Measurements from ENCODE around the gene SLC6A9.

Gene SLC6A9

GRCh38 chr1:43981636-43982035 is 49.6 kb downstream of the SLC6A9 start:
- DNase-seq: no peak

- DNase-seq: no peak
These were observed 50.1 kb downstream of the SLC6A9 start for GRCh38 chr1:43981135-43981491.

- no peak for DNase-seq
These were observed 50.8 kb downstream of the SLC6A9 start for GRCh38 chr1:43980255-43981134.

GRCh38 chr1:43979528-43980254 is 51.6 kb downstream of the SLC6A9 start:
- DNase-seq: no peak

GRCh38 chr1:43979261-43979527 is 52.1 kb downstream of the SLC6A9 start:
- DNase-seq: no peak

- no peak for DNase-seq
These were observed 52.6 kb downstream of the SLC6A9 start, which contains the start of gene B4GALT2 for GRCh38 chr1:43978551-43979260. Gene B4GALT2 (plus strand): TSS chr1:43979210. CDS start chr1:43981161, 1,951 bp downstream.

GRCh38 chr1:43978264-43978550 is 53.1 kb downstream of the SLC6A9 start:
- DNase-seq: no peak

GRCh38 chr1:43977376-43978263 is 53.6 kb downstream of the SLC6A9 start:
- DNase-seq: no peak

- no peak for DNase-seq
These were observed 54.4 kb downstream of the SLC6A9 start for GRCh38 chr1:43976890-43977289.

GRCh38 chr1:43976045-43976444 is 55.2 kb downstream of the SLC6A9 start:
- no peak for DNase-seq

- DNase-seq: no peak
These were observed 55.9 kb downstream of the SLC6A9 start for GRCh38 chr1:43975249-43975961.

GRCh38 chr1:43974443-43975248 is 56.6 kb downstream of the SLC6A9 start, which contains the start of gene ATP6V0B:
Gene ATP6V0B (plus strand): TSS chr1:43974960. CDS start chr1:43975041, 81 bp downstream.
- peak; percentile 89 for DNase-seq

- no peak for DNase-seq
These were observed 57.2 kb downstream of the SLC6A9 start for GRCh38 chr1:43973981-43974442.

GRCh38 chr1:43971336-43971980 is 59.8 kb downstream of the SLC6A9 start:
- DNase-seq: no peak

- no peak for DNase-seq
These were observed 60.4 kb downstream of the SLC6A9 start for GRCh38 chr1:43970911-43971310.

- DNase-seq: no peak
These were observed 60.8 kb downstream of the SLC6A9 start for GRCh38 chr1:43970502-43970901.

GRCh38 chr1:43969746-43970466 is 61.4 kb downstream of the SLC6A9 start, which contains the start of gene DPH2:
Gene DPH2 (plus strand): TSS chr1:43970010. CDS start chr1:43970176, 166 bp downstream.
- peak; percentile 92 for DNase-seq

GRCh38 chr1:43969416-43969745 is 61.9 kb downstream of the SLC6A9 start:
- DNase-seq: no peak

GRCh38 chr1:43968348-43968948 is 62.8 kb downstream of the SLC6A9 start:
- DNase-seq: no peak
